Mammary epithelial cell (primary cell): ENCODE data around the gene RAPGEF2.
"Not testable (repeated sequence)": the region's sequence is repeated elsewhere in the genome, so short reads cannot be mapped to it uniquely, and the experiment has no call there.

ENCODE experiments used
- EZH2 ChIP-seq: IDR thresholded peaks from 2 replicates; pipeline ENCODE4 v1.6.1; 2012; ENCODE audit warnings: low read length, inconsistent platforms, borderline replicate concordance
- TF ChIP-seq, protein P1 (sequence below), 2 donors: IDR thresholded peaks in 1 of 2; conservative IDR thresholded peaks in 1 of 2; 2 replicates each; pipeline ENCODE4 v1.5.1; 2011 to 2012; ENCODE audit warnings: inconsistent platforms in 2 of 2, low read length in 2 of 2, mild to moderate bottlenecking in 2 of 2, control low read depth in 1 of 2, low read depth in 1 of 2; ENCODE audit not compliant: insufficient read depth in 1 of 2; ENCODE audit errors: extremely low read depth in 1 of 2

DNA sequence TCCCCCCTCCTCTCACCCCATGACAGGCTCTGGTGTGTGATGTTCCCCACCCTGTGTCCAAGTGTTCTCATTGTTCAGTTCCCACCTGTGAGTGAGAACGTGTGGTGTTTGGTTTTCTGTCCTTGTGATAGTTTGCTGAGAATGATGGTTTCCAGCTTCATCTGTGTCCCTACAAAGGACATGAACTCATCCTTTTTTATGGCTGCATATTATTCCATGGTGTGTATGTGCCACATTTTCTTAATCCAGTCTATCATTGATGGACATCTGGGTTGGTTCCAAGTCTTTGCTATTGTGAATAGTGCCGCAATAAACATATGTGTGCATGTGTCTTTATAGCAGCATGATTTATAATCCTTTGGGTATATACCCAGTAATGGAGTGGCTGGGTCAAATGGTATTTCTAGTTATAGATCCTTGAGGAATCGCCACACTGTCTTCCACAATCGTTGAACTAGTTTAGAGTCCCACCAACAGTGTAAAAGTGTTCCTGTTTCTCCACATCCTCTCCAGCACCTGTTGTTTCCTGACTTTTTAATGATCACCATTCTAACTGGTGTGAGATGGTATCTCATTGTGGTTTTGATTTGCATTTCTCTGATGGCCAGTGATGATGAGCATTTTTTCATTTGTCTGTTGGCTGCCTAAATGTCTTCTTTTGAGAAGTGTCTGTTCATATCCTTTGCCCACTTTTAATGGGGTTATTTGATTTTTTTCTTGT, 81.2 kb downstream of the RAPGEF2 start:
- TF ChIP-seq, protein P1, sequence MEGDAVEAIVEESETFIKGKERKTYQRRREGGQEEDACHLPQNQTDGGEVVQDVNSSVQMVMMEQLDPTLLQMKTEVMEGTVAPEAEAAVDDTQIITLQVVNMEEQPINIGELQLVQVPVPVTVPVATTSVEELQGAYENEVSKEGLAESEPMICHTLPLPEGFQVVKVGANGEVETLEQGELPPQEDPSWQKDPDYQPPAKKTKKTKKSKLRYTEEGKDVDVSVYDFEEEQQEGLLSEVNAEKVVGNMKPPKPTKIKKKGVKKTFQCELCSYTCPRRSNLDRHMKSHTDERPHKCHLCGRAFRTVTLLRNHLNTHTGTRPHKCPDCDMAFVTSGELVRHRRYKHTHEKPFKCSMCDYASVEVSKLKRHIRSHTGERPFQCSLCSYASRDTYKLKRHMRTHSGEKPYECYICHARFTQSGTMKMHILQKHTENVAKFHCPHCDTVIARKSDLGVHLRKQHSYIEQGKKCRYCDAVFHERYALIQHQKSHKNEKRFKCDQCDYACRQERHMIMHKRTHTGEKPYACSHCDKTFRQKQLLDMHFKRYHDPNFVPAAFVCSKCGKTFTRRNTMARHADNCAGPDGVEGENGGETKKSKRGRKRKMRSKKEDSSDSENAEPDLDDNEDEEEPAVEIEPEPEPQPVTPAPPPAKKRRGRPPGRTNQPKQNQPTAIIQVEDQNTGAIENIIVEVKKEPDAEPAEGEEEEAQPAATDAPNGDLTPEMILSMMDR (conservative IDR thresholded peaks at IDR 0.05 in 1 of 2, IDR thresholded peaks at IDR 0.05 in 1 of 2; ENCODE audit: extremely low read depth in 1 of 2, insufficient read depth in 1 of 2, low read depth in 1 of 2, low read length in 2 of 2): not testable (repeated sequence)
- not testable (repeated sequence) for TF ChIP-seq EZH2
